ENCODE measurements around the gene NCCRP1. TPM values are rescaled to one million over a fixed set of nuclear protein-coding genes. Genes with fewer than 3 reads are reported as not detected.

Gene NCCRP1
- total RNA-seq, 4 donors from 2014 or later, result 0.17 to 0.42 (median 0.39) TPM; not detected in 1

DNA sequence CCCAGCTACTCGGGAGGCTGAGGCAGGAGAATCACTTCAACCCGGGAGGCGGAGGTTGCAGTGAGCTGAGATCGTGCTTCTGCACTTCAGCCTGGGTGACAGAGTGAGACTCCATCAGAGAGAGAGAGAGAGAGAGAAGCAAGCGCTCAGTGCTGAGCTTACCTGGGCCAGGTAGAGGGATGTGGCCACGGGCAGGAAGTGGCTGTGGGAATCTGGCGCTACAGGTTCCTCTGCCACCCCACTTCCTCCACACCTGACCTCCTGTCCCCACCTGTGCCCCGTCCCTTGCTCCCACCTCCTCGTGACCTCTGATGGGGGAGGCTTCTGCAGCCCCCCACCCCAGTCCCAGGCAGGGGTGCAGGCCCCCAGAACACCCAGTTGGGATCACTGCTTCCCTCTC is 1.0 kb upstream of the NCCRP1 start:
- Histone ChIP-seq H3K9me3 (no peaks in the 10 kb centered on the region), H3K27ac (replicated peaks in 1 of 4) (no peak overlapping the region), H3K36me3 (no peaks in the 10 kb centered on the region), H3K4me1 (peaks cover 4 to 10% (median 9%) of the 10 kb centered on the region in 4 donors), H3K4me3 (no peak overlapping the region), H3K27me3 (peaks cover 0 to 67% (median 31%) of the 10 kb centered on the region in 4 donors)
- DNase-seq (ENCODE audit: extremely low spot score), result no peak
- intact Hi-C loops (cut with DNase I), result no loop called here
- WGBS, result 61% methylated on average over 7 of the region's 9 CpGs
- no peak for TF ChIP-seq POLR2AphosphoS5 (IDR thresholded peaks at IDR 0.05)
- no peak for TF ChIP-seq POLR2A (IDR thresholded peaks at IDR 0.05; ENCODE audit: low read depth)
- TF ChIP-seq EP300 (IDR thresholded peaks at IDR 0.05), result no peak
- TF ChIP-seq, protein P1, sequence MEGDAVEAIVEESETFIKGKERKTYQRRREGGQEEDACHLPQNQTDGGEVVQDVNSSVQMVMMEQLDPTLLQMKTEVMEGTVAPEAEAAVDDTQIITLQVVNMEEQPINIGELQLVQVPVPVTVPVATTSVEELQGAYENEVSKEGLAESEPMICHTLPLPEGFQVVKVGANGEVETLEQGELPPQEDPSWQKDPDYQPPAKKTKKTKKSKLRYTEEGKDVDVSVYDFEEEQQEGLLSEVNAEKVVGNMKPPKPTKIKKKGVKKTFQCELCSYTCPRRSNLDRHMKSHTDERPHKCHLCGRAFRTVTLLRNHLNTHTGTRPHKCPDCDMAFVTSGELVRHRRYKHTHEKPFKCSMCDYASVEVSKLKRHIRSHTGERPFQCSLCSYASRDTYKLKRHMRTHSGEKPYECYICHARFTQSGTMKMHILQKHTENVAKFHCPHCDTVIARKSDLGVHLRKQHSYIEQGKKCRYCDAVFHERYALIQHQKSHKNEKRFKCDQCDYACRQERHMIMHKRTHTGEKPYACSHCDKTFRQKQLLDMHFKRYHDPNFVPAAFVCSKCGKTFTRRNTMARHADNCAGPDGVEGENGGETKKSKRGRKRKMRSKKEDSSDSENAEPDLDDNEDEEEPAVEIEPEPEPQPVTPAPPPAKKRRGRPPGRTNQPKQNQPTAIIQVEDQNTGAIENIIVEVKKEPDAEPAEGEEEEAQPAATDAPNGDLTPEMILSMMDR (IDR thresholded peaks at IDR 0.05), result no peak

DNA sequence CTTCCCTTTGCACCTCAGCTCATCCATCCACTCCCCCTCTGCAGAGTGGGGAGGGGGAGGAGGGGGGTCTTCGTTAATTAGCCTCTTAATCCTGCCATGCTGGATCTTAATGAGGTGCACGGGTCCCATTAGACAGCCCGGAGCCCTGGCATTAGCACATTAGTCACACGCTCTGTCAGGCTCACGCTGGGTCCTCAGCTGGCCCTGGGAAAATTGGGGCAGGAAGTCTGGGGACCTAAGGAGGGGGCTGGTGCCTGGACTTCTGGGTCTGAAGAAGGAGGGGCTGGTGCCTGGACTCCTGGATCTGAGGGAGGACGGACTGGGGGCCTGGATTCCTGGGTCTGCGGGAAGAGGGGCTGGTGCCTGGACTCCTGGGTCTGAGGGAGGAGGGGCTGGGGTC is 444 bp upstream of the NCCRP1 start:
- intact Hi-C loops (cut with DNase I), result no loop called here
- 16% methylated on average over 7 of the region's 7 CpGs for WGBS
- Histone ChIP-seq H3K9me3 (no peaks in the 10 kb centered on the region), H3K36me3 (no peaks in the 10 kb centered on the region), H3K27ac (replicated peaks in 1 of 4) (no peak overlapping the region), H3K4me1 (peaks cover 4 to 10% (median 9%) of the 10 kb centered on the region in 4 donors), H3K4me3 (no peak overlapping the region), H3K27me3 (peaks cover 0 to 72% (median 31%) of the 10 kb centered on the region in 4 donors)
- TF ChIP-seq, protein P1 (IDR thresholded peaks at IDR 0.05), result no peak
- TF ChIP-seq POLR2AphosphoS5 (IDR thresholded peaks at IDR 0.05), result no peak
- TF ChIP-seq EP300 (IDR thresholded peaks at IDR 0.05), result no peak
- TF ChIP-seq POLR2A (IDR thresholded peaks at IDR 0.05; ENCODE audit: low read depth), result no peak
- no peak for DNase-seq (ENCODE audit: extremely low spot score)

DNA sequence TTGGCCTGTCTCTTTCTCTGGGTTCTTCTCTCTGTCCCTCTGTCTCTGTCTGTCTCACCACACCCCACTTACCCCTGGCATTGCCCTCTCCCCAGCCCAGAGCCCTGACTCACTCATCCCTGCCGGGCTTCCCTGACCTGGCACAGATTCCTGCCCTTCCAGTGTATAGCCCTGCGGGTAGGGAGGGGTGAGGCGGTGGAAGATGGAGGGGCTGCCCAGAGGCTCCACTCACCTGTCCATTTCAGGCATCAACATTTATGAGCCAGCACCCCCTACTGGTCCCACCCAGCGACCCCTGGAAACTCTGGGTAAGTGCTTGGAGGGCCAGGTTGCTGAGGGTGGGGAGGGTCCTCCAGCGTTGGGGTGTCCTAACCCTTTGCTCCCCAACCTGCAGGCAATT is 1.0 kb downstream of the NCCRP1 start:
- no peak for DNase-seq (ENCODE audit: extremely low spot score)
- Histone ChIP-seq H3K36me3 (no peaks in the 10 kb centered on the region), H3K4me1 (peaks cover 4 to 10% (median 9%) of the 10 kb centered on the region in 4 donors), H3K4me3 (no peak overlapping the region), H3K27me3 (peaks cover 0 to 87% (median 41%) of the 10 kb centered on the region in 4 donors), H3K9me3 (no peaks in the 10 kb centered on the region), H3K27ac (replicated peaks in 1 of 4) (no peak overlapping the region)
- no peak for TF ChIP-seq POLR2A (IDR thresholded peaks at IDR 0.05; ENCODE audit: low read depth)
- no peak for TF ChIP-seq EP300 (IDR thresholded peaks at IDR 0.05)
- TF ChIP-seq POLR2AphosphoS5 (IDR thresholded peaks at IDR 0.05), result no peak
- TF ChIP-seq, protein P1 (IDR thresholded peaks at IDR 0.05), result no peak
- intact Hi-C loops (cut with DNase I), result no loop called here
- WGBS, result 54% methylated on average over 5 of the region's 5 CpGs

DNA sequence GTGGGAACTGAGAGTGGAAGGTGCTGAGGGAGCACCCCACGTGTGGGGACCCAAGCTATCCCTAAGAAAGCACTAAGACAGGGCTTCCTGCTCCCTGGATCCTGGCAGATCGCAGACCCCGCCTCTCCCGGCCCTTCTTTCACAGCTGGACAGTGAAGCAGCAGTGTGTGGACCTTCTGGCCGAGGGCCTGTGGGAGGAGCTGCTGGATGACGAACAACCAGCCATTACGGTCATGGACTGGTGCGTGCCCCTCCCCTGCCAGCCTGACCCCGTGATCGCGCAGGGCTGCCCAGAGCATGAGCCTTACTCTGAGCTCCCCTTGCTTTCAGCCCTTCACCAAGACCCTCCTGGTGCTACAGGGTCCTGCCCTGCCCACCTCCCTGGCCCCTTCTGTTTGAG is 2.3 kb downstream of the NCCRP1 start:
- intact Hi-C loops (cut with DNase I), result no loop called here
- 12% methylated on average over 7 of the region's 11 CpGs for WGBS
- Histone ChIP-seq H3K27me3 (peaks cover 0 to 95% (median 52%) of the 10 kb centered on the region in 4 donors), H3K4me1 (peaks cover 4 to 10% (median 9%) of the 10 kb centered on the region in 4 donors), H3K4me3 (no peak overlapping the region), H3K27ac (replicated peaks in 1 of 4) (no peak overlapping the region), H3K9me3 (no peaks in the 10 kb centered on the region), H3K36me3 (no peaks in the 10 kb centered on the region)
- TF ChIP-seq POLR2A (IDR thresholded peaks at IDR 0.05; ENCODE audit: low read depth) (no peak), EP300 (IDR thresholded peaks at IDR 0.05) (no peak), POLR2AphosphoS5 (IDR thresholded peaks at IDR 0.05) (no peak)
- TF ChIP-seq, protein P1 (IDR thresholded peaks at IDR 0.05), result no peak
- DNase-seq (ENCODE audit: extremely low spot score), result no peak

Measured in esophagus muscularis mucosa (tissue), 4 donors.